ENCODE results near the gene RAB6B.

The RAB6B gene

DNA sequence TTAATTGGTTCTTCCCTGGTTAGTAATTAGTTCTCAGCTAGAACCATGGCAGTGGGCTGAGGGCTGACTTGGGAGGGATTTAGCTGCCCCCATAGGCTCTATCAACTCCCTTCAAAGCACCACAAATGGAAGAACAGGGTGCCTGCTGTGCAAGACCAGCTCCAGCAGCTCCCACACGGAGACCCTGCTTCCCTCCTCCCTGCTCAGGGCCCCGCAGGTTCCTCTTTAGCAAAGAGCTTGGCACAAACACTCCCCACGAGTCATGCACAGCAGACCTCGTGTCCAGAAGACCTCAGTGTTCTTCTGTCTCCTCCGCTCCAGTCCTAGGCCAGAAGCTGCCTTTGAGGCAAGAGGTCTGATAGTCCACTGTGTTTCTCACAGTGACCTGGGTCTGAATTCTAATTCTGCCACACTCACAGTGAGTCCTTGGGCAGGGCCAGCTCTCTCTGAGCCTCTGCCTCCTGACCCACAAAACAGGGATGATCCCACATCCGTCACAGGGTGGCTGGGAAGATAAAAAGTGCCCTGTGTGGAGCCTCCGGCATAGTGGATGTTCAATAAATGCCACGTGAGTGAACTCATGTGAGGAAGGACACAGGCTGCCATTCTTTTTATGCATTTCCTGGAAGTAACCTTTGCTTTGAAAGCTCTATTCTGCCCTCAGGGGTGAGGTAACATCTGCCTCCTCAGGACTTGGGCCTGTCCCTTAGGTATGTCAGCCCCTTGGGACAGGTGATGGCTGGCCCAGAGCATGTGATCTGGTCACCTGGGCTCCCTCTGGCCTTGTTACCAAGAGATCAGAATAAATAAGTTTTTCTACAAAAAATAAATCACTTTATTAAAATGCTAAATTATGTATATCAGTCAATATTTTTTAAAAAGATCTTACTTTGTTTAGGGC, 7.6 kb downstream of the RAB6B start:
- TF ChIP-seq, protein P1, sequence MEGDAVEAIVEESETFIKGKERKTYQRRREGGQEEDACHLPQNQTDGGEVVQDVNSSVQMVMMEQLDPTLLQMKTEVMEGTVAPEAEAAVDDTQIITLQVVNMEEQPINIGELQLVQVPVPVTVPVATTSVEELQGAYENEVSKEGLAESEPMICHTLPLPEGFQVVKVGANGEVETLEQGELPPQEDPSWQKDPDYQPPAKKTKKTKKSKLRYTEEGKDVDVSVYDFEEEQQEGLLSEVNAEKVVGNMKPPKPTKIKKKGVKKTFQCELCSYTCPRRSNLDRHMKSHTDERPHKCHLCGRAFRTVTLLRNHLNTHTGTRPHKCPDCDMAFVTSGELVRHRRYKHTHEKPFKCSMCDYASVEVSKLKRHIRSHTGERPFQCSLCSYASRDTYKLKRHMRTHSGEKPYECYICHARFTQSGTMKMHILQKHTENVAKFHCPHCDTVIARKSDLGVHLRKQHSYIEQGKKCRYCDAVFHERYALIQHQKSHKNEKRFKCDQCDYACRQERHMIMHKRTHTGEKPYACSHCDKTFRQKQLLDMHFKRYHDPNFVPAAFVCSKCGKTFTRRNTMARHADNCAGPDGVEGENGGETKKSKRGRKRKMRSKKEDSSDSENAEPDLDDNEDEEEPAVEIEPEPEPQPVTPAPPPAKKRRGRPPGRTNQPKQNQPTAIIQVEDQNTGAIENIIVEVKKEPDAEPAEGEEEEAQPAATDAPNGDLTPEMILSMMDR (IDR thresholded peaks at IDR 0.05; ENCODE audit: low read depth, low read length) = no peak
- DNase-seq (ENCODE audit: low read depth in 2 of 2) = no peak
- H3K4me3 ChIP-seq (replicated peaks in 1 of 2; ENCODE audit: low read depth in 2 of 2, low read length in 2 of 2) = no peak overlapping the region

GRCh38 chr3:133887074-133887802, 8.4 kb downstream of the RAB6B start:
- TF ChIP-seq, protein P1 (IDR thresholded peaks at IDR 0.05; ENCODE audit: low read depth, low read length) = no peak
- no peak overlapping the region for H3K4me3 ChIP-seq (replicated peaks in 1 of 2; ENCODE audit: low read depth in 2 of 2, low read length in 2 of 2)
- no peak for DNase-seq (ENCODE audit: low read depth in 2 of 2)

DNA sequence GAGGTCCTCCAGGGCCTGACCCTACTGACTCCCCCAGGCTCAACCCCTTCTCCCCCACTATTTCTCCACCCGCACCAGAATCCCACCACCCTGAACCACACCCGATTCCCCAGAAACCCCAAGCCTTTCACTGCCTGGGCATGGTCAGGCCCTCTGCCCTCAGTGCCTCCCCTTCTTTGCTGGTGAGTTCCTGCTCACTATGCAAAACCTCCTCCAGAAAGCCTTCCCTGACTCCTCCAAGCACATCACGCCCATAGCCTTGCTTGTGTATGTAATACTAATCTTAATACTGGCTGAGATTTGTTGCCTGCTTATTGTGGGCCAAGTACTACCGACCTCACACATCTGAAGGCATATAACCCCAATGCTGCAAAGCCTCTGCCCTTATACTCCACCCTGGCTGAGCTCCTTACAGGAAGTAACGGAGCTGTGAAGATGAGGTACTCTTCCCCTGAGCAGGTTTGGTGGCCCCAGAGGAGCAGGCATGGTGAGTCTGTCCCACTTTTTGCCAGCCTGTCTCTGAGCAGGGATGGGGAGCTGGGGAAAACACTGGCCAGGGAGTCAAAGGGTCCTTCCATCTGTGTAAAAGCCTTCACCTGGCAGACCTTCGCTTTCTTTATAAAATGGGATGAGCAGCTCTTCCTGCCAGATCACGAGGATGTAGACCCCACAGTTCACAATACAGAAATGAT, 9.5 kb downstream of the RAB6B start:
- TF ChIP-seq, protein P1 (IDR thresholded peaks at IDR 0.05; ENCODE audit: low read depth, low read length) = no peak
- no peak for DNase-seq (ENCODE audit: low read depth in 2 of 2)
- H3K4me3 ChIP-seq (replicated peaks in 1 of 2; ENCODE audit: low read depth in 2 of 2, low read length in 2 of 2) = no peak overlapping the region

DNA sequence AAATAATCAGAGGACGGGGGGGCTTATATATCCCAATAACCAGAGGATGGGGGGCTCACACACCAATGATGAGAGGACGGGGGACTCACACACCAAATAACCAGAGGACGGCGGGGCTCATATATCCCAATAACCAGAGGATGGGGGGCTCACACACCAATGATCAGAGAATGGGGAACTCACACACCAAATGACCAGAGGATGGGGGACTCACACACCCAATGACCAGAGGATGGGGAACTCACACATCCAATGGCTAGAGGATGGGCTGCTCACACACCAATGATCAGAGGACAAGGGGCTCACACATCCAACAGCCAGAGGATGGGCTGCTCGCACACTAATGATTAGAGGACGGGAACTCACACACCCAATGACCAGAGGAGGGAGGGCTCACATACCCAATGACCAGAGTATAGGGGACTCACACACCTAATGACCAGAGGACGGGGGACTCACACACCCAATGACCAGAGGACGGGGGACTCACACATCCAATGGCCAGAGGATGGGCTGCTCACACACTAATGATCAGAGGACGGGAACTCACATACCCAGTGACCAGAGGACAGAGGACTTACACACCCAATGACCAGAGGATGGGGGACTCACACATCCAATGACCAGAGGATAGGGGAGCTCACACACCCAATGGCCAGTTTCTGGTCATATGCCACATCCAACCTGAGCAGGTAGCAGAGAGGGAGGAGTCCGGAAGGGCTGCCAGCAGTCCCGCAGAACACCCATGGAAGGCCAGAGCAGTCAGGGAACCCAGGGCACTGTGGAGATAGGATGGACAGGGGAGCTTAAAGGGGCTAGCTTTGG, 10.6 kb downstream of the RAB6B start:
- H3K4me3 ChIP-seq (replicated peaks in 1 of 2; ENCODE audit: low read depth in 2 of 2, low read length in 2 of 2) = no peak overlapping the region
- TF ChIP-seq, protein P1 (IDR thresholded peaks at IDR 0.05; ENCODE audit: low read depth, low read length) = no peak
- DNase-seq (ENCODE audit: low read depth in 2 of 2) = no peak

DNA sequence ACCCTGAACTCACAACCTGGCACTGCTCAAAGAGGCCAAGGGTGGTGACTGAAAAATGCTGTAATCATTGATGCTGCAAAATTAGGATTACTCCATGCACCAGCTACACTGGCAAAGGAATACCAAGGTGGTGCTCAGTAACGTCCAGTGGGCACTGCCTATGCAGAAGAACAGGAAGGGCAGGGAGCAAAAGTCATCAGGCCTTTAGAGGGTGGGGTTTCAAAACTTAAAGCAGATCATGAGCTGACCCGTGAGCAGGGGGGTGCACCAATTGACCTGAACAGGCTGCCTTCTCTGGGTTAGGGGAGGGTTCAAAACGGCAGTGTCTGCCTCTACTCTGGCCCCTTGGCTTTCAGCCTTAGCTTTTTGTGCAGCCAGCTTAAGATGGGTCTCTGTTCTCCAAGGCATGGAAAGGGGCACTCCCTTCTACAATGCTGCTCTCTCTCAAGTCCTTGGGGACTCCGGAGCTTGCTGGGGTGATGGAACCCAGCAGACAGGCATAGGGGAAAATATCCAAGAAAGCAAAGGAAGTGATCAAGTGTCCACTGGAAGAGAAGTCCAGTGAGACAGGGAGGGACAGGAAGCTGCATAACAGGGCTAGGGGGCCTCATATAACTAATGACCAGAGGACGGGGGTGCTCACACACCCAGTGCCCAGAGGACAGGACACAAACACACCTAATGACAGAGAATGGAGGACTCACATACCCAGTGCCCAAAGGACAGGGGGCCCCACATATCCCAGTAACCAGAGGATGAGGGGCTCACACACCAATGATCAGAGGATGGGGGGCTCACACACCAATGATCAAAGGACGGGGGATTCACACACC, 11.4 kb downstream of the RAB6B start:
- DNase-seq (ENCODE audit: low read depth in 2 of 2) = no peak
- no peak overlapping the region for H3K4me3 ChIP-seq (replicated peaks in 1 of 2; ENCODE audit: low read depth in 2 of 2, low read length in 2 of 2)
- TF ChIP-seq, protein P1 (IDR thresholded peaks at IDR 0.05; ENCODE audit: low read depth, low read length) = no peak

Measured in cardiac fibroblast (primary cell).